Fibroblast of the aortic adventitia (primary cell): ENCODE data around the gene HINT1. TPM values are rescaled to one million over a fixed set of nuclear protein-coding genes. Genes with fewer than 3 reads are reported as not detected.

Experiments
- DNase-seq: peaks from one replicate; pipeline ENCODE4 v3.0.0-alpha.2; 2010; ENCODE audit warnings: low read depth
- H3K4me3 ChIP-seq: 2 replicates; pipeline ENCODE4 v1.5.1; 2011; ENCODE audit warnings: low read depth, mild to moderate bottlenecking, control low read depth, low read length, moderate library complexity
- CTCF ChIP-seq: IDR thresholded peaks from 2 replicates; pipeline ENCODE4 v1.5.1; 2011; ENCODE audit warnings: mild to moderate bottlenecking, low read length, control low read depth, inconsistent platforms; ENCODE audit not compliant: insufficient read depth
- total RNA-seq: library from RNA; depleted of rRNA; stranded (reverse); fragments of >200 nt; gene quantifications from 2 replicates; pipeline ENCODE4 v1.2.3, GENCODE V29; 2012; ENCODE audit warnings: low replicate concordance

HINT1 gene
- total RNA-seq, 1 donor: 152 TPM

GRCh38 chr5:131163276-131164119 lies 1.6 kb downstream of the HINT1 start:
- DNase-seq: peak; percentile 56
- peak; percentile 5 for TF ChIP-seq CTCF
- peak overlapping the region; percentile 94 for H3K4me3 ChIP-seq

- H3K4me3 ChIP-seq: no peak overlapping the region
- no peak for DNase-seq
- no peak for TF ChIP-seq CTCF
Observed at GRCh38 chr5:131160134-131160533, 4.9 kb downstream of the HINT1 start.

GRCh38 chr5:131156957-131157356 lies 8.1 kb downstream of the HINT1 start:
- no peak for DNase-seq
- no peak for TF ChIP-seq CTCF
- no peak overlapping the region for H3K4me3 ChIP-seq

- DNase-seq: no peak
- TF ChIP-seq CTCF: no peak
- no peak overlapping the region for H3K4me3 ChIP-seq
Observed at GRCh38 chr5:131156385-131156784, 8.7 kb downstream of the HINT1 start.

GRCh38 chr5:131151216-131151615 lies 13.8 kb downstream of the HINT1 start:
- TF ChIP-seq CTCF: no peak
- DNase-seq: no peak
- no peak overlapping the region for H3K4me3 ChIP-seq

- no peak for TF ChIP-seq CTCF
Observed at GRCh38 chr5:131150408-131150807, 14.6 kb downstream of the HINT1 start.

More at GRCh38 chr5:131150408-131150807, 14.6 kb downstream of the HINT1 start:
- no peak overlapping the region for H3K4me3 ChIP-seq
- DNase-seq: no peak
